Metanephros (tissue), 2 donors: Measurements from ENCODE around the gene ZAP70. TPM values are rescaled to one million over a fixed set of nuclear protein-coding genes. Genes with fewer than 3 reads are reported as not detected.

Experiments
- small RNA-seq: library from RNA; depleted of rRNA; stranded (forward); fragments of <200 nt; gene quantifications from one replicate; pipeline ENCODE3, GENCODE V24; 2014; ENCODE audit warnings: low replicate concordance
- total RNA-seq: library from RNA; depleted of rRNA; stranded (reverse); fragments of >200 nt; gene quantifications from one replicate; pipeline ENCODE4 v1.2.3, GENCODE V29; 2014

Gene ZAP70
- total RNA-seq = 4.3 TPM

DNA sequence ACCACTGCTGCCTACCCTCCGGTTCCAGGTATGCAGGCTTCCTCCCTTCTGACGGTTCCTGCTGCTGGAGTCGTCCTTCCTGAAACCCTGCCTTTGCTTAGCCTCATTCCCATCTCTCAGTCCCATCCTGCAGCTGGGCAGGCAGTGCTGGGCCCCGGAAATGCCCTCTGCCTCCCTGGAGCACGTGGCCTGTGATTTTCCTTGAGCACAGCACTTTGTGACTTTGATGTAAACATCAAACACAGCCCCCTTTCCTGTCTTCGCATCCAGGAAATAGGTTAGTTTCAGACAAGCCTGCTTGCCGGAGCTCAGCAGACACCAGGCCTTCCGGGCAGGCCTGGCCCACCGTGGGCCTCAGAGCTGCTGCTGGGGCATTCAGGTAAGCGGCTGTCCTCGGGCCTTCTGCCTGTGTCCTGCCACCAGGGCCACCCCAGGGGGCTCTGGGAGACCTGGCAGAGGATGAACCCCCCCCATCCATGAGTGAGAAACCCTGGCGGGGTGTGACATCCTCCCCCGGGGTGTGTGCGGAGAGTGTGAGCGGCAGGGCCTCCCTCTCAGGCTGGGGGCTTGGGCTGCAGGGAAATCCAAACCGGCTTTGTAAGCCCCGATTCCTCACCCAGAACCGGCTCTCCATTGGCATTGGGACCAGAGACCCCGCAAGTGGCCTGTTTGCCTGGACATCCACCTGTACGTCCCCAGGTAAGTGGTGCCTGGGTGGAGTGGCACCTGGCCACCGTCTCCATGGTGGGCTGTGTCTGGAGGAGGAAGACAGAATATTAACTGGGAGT, at the start of gene ZAP70:
Gene ZAP70 (plus strand): TSS at position 281 of the 788 bp plus-strand sequence. CDS start 10,461 bp downstream, outside the sequence.

DNA sequence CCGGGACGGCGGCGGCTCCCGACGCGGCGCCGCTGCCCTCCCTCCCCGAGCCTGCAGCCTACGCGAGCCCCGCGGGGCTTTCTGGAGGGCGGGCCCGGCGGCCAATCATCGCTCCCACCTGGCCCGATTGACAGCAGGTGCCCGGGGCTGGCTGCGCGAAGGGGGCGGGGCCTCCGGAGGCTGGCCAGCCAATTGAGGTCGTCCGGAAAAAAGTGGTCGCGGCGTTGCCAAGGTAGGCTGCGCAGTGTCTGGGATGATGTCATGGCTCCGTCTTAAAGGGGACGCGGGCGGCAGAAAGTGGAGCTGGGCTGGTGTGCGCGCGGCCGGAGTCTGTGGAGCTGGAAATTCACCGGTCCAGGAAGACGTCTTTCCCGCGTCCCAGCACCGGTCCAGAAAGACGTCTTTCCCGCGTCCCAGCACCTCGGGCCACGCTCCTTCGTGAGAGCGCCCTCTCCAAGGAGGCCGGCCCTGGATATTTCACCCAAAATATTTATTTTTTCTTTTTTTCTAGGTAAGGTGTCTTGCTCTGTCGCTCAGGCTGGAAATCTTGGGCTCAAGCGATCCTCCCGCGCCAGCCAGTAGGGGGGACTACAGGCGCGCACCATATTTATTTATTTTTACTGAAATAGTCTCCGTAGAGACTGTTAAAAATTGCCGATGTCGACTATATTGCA, 49.3 kb upstream of the ZAP70 start, which contains the start of gene ACTR1B:
Gene ACTR1B (minus strand): TSS at position 83 of the 674 bp plus-strand sequence. CDS start 154 bp downstream, outside the sequence.

DNA sequence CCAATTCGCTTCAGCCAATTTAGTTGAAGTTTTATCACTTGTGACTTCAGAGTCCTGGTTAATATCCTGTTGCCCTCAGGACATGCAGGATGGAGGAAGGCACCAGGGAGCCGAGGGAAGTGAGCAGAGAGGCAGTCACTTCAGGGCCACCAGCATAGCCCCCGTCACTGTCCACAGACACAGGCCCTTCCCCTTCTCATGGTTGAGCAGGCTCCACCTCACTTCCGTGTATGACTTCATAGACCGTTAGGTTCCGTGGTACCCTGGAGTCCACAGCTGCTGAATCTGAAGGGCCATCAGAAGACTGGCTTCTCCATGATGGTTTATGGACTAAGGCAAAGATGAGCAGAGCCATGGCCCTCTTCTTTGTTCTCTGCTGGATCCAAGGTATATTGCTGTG, 43.9 kb upstream of the ZAP70 start, which contains the start of gene C2orf92:
Gene C2orf92 (plus strand): TSS at position 266 of the 400 bp plus-strand sequence. CDS start 76 bp downstream, at position 342.

Small RNA genes lying within 50 kb of the gene (small RNA-seq; reads per million reads assigned to genes)
- not detected for gene RNU4-8P

Other genes starting within 250 kb of the ZAP70 start
- 75.7 TPM for gene ANKRD36B, start 123.7 kb upstream of the ZAP70 start, total RNA-seq
- gene COX5B, start 67.5 kb upstream of the ZAP70 start, total RNA-seq = 272 TPM
- gene ACTR1B, start 49.5 kb upstream of the ZAP70 start, total RNA-seq = 52.1 TPM
- 8.4 TPM for gene C2orf92, start 43.9 kb upstream of the ZAP70 start, total RNA-seq